Large intestine (tissue), 3 donors: Measurements from ENCODE around the gene PRSS8. TPM values are rescaled to one million over a fixed set of nuclear protein-coding genes. Genes with fewer than 3 reads are reported as not detected.

ENCODE experiments used
- DNase-seq, 2 donors: peaks; one replicate each; pipeline versions ENCODE4 v3.0.0 to v3.0.0-alpha.2; 2013
- H3K27ac ChIP-seq: one replicate; pipeline ENCODE4 v1.5.1; 2013; ENCODE audit warnings: low read length
- H3K27me3 ChIP-seq: 2 replicates; pipeline ENCODE4 v1.6.1; 2013; ENCODE audit warnings: low read length; ENCODE audit not compliant: control insufficient read depth, insufficient read depth
- H3K36me3 ChIP-seq: 2 replicates; pipeline ENCODE4 v1.6.1; 2013; ENCODE audit warnings: low read length; ENCODE audit not compliant: control insufficient read depth, insufficient read depth
- H3K4me1 ChIP-seq: one replicate; pipeline ENCODE4 v1.6.1; 2013; ENCODE audit warnings: low read length; ENCODE audit not compliant: control insufficient read depth, insufficient read depth
- H3K4me3 ChIP-seq: one replicate; pipeline ENCODE4 v1.5.1; 2013; ENCODE audit warnings: low read length
- H3K9me3 ChIP-seq: one replicate; pipeline ENCODE4 v1.6.1; 2013; ENCODE audit warnings: mild to moderate bottlenecking, low read depth, low read length, moderate library complexity; ENCODE audit not compliant: control insufficient read depth
- WGBS: methylation state at CpG from one replicate; pipeline ENCODE4 v1.1.5; 2013; ENCODE audit warnings: low lambda C conversion rate; ENCODE audit not compliant: insufficient coverage; 5-methylcytosine and 5-hydroxymethylcytosine counted together
- polyA plus RNA-seq: library from polyadenylated mRNA; unstranded; fragments of 120-200 nt; gene quantifications from one replicate; pipeline ENCODE4 v1.2.1, GENCODE V29; 2013

The PRSS8 gene
- polyA plus RNA-seq, 1 donor: 252 TPM

GRCh38 chr16:31129568-31130335, 5.8 kb downstream of the PRSS8 start:
- peak overlapping the region; percentile 97 for H3K27ac ChIP-seq
- no peaks in the 10 kb centered on the region for H3K27me3 ChIP-seq
- peaks cover 67% of the 10 kb centered on the region for H3K4me1 ChIP-seq
- H3K4me3 ChIP-seq: no peak overlapping the region
- peak in 1 of 2 donors; percentile 42 for DNase-seq
- no peaks in the 10 kb centered on the region for H3K9me3 ChIP-seq
- no CpG with 5 or more reads among the region's 29 CpGs for WGBS
- peaks cover 76% of the 10 kb centered on the region for H3K36me3 ChIP-seq

- Histone ChIP-seq H3K27me3 (no peaks in the 10 kb centered on the region), H3K4me3 (no peak overlapping the region), H3K9me3 (no peaks in the 10 kb centered on the region), H3K27ac (peak overlapping the region; percentile 97), H3K36me3 (peaks cover 79% of the 10 kb centered on the region), H3K4me1 (peaks cover 65% of the 10 kb centered on the region)
- DNase-seq: peak in 1 of 2 donors; percentile 83
- WGBS: no CpG with 5 or more reads among the region's 14 CpGs
Measured at GRCh38 chr16:31128711-31129567, 6.6 kb downstream of the PRSS8 start.

GRCh38 chr16:31127182-31127581, 8.3 kb downstream of the PRSS8 start:
- peaks cover 49% of the 10 kb centered on the region for H3K4me1 ChIP-seq
- peaks cover 66% of the 10 kb centered on the region for H3K36me3 ChIP-seq
- no peaks in the 10 kb centered on the region for H3K9me3 ChIP-seq
- H3K27me3 ChIP-seq: no peaks in the 10 kb centered on the region
- no peak for DNase-seq
- H3K4me3 ChIP-seq: no peak overlapping the region
- WGBS: no CpG with 5 or more reads among the region's 13 CpGs
- H3K27ac ChIP-seq: no peak overlapping the region

GRCh38 chr16:31125844-31126243, 9.7 kb downstream of the PRSS8 start:
- Histone ChIP-seq H3K27ac (no peak overlapping the region), H3K9me3 (no peaks in the 10 kb centered on the region), H3K36me3 (peaks cover 62% of the 10 kb centered on the region), H3K27me3 (no peaks in the 10 kb centered on the region), H3K4me1 (peaks cover 37% of the 10 kb centered on the region), H3K4me3 (no peak overlapping the region)
- no CpG with 5 or more reads among the region's 3 CpGs for WGBS
- no peak for DNase-seq

- Histone ChIP-seq H3K9me3 (no peaks in the 10 kb centered on the region), H3K4me3 (no peak overlapping the region), H3K27me3 (no peaks in the 10 kb centered on the region), H3K27ac (no peak overlapping the region), H3K4me1 (peaks cover 7% of the 10 kb centered on the region), H3K36me3 (peaks cover 40% of the 10 kb centered on the region)
- no peak for DNase-seq
- no CpG with 5 or more reads among the region's 16 CpGs for WGBS
Measured at GRCh38 chr16:31120129-31120528, 15.4 kb downstream of the PRSS8 start.

GRCh38 chr16:31118223-31119155, 17.0 kb downstream of the PRSS8 start:
- Histone ChIP-seq H3K4me3 (peak overlapping the region; percentile 63), H3K27me3 (no peaks in the 10 kb centered on the region), H3K9me3 (no peaks in the 10 kb centered on the region), H3K36me3 (peaks cover 30% of the 10 kb centered on the region), H3K4me1 (peaks cover 11% of the 10 kb centered on the region), H3K27ac (peak overlapping the region; percentile 95)
- WGBS: 0% methylated on average over 2 of the region's 9 CpGs
- peak in 1 of 2 donors; percentile 38 for DNase-seq

- Histone ChIP-seq H3K27me3 (no peaks in the 10 kb centered on the region), H3K4me1 (peaks cover 11% of the 10 kb centered on the region), H3K4me3 (peak within 1 kb of the TSS; percentile 63), H3K9me3 (no peaks in the 10 kb centered on the region), H3K36me3 (peaks cover 33% of the 10 kb centered on the region), H3K27ac (peak within 1 kb of the TSS; percentile 95)
- 0% methylated on average over 1 of the region's 68 CpGs for WGBS
- peak; percentile 97 to 98 for DNase-seq
Measured at GRCh38 chr16:31117384-31118222, 17.9 kb downstream of the PRSS8 start, which contains the start of gene KAT8. Gene KAT8, plus strand, starts transcription at chr16:31117664. Its CDS starts 18 bp downstream, at chr16:31117682.

GRCh38 chr16:31114468-31114867, 21.1 kb downstream of the PRSS8 start:
- Histone ChIP-seq H3K36me3 (peaks cover 36% of the 10 kb centered on the region), H3K27ac (no peak overlapping the region), H3K4me1 (peaks cover 11% of the 10 kb centered on the region), H3K9me3 (no peaks in the 10 kb centered on the region), H3K4me3 (no peak overlapping the region), H3K27me3 (no peaks in the 10 kb centered on the region)
- no peak for DNase-seq
- 90% methylated on average over 2 of the region's 8 CpGs for WGBS
